IPS-20b (cell line): Measurements from ENCODE around the gene SMYD3.
"Not testable (repeated sequence)": the region's sequence is repeated elsewhere in the genome, so short reads cannot be mapped to it uniquely, and the experiment has no call there.

Source experiments
- H3K27ac ChIP-seq: one replicate; pipeline ENCODE4 v1.5.1; 2013; ENCODE audit warnings: low read length
- H3K27me3 ChIP-seq: 2 replicates; pipeline ENCODE4 v1.6.1; 2013; ENCODE audit warnings: mild to moderate bottlenecking, low read length, inconsistent platforms; ENCODE audit not compliant: insufficient read depth
- H3K36me3 ChIP-seq: 2 replicates; pipeline ENCODE4 v1.6.1; 2013; ENCODE audit warnings: low read depth, mild to moderate bottlenecking, inconsistent platforms, low read length, moderate library complexity; ENCODE audit not compliant: insufficient read depth
- H3K4me1 ChIP-seq: 2 replicates; pipeline ENCODE4 v1.6.1; 2013; ENCODE audit warnings: mild to moderate bottlenecking, control low read depth, inconsistent platforms, low read length, moderate library complexity; ENCODE audit not compliant: insufficient read depth
- H3K4me3 ChIP-seq: 2 replicates; pipeline ENCODE4 v1.5.1; 2013; ENCODE audit warnings: mild to moderate bottlenecking, low read length, inconsistent platforms
- H3K9ac ChIP-seq: 2 replicates; pipeline ENCODE4 v1.6.1; 2013; ENCODE audit warnings: low read depth, mild to moderate bottlenecking, inconsistent platforms, low read length, moderate library complexity
- H3K9me3 ChIP-seq: 2 replicates; pipeline ENCODE4 v1.6.1; 2013; ENCODE audit warnings: mild to moderate bottlenecking, low read depth, low read length, inconsistent platforms; ENCODE audit not compliant: insufficient read depth

The SMYD3 gene

DNA sequence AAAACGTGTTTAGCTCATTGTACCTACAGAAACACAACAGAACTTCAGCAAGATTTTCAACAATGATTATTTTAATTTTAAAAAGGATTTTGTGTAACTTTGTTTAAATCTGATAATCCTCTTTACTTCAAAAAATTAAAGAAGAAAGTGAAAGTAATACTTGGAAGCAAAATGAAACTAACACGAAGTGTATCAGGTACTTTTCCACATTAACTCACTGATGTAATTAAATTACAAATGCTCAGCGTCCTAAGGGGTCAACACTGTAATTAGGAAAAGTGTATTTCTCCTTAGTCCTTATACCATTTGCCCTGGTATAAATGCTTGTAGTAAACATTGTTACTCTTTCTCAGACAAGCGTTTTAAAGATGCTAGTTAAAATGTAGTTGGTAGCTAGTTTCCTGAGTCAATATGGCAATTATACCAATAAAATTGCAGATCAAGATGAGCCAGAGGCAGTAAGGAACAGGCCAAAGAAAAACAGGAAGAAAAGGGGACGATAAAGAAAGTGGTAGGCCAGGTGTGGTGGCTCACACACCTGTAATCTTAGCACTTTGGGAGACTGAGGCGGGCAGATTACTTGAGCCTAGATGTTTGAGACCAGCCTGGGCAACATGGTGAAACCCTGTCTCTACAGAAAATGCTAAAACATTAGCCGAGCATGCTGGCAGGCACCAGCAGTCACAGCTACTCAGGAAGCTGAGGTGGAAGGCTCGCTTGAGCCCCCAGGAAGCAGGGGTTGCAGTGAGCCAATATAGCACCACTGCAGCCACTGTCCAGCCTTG lies 553.0 kb downstream of the SMYD3 start:
- Histone ChIP-seq H3K4me3 (no peak overlapping the region), H3K9ac (no peak overlapping the region), H3K9me3 (no peaks in the 10 kb centered on the region), H3K27me3 (no peaks in the 10 kb centered on the region), H3K27ac (no peak overlapping the region), H3K4me1 (no peaks in the 10 kb centered on the region), H3K36me3 (no peaks in the 10 kb centered on the region)

DNA sequence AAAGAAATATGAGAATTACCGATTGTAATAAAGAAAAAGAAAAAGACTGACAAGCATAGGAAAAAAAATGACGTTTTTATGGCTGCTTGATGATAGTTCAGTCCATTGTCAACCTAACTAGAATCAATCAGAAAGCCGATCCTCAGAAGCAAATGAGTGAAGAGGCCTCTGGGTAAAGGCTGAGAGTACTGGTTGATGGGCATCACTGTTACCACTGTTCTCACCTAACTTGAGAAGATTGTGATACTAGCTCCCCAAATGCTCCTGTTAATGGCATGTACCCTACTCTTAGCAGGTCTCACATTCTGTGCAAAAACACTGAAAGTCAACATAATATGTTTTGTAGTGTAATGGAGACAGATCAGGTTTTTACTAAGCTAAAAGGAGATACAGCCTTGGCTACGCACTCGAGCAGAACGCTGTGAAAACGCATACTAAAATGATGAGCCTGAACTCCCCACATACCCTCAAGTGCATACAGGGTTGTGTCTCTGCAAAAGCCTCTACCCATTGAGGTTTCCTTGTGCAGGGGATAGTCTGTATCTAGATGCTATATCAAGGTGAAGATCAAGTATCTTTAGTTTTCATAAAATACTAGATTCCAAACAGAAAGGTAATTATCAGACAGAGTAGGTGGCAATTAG lies 554.6 kb downstream of the SMYD3 start:
- no peaks in the 10 kb centered on the region for H3K4me1 ChIP-seq

GRCh38 chr1:245948786-245949185 lies 558.3 kb downstream of the SMYD3 start:
- Histone ChIP-seq H3K27me3 (no peaks in the 10 kb centered on the region), H3K9ac (no peak overlapping the region), H3K27ac (no peak overlapping the region), H3K9me3 (no peaks in the 10 kb centered on the region), H3K4me1 (no peaks in the 10 kb centered on the region), H3K36me3 (no peaks in the 10 kb centered on the region), H3K4me3 (no peak overlapping the region)

More for the DNA sequence above, 554.6 kb downstream of the SMYD3 start:
- no peak overlapping the region for H3K9ac ChIP-seq
- H3K27me3 ChIP-seq, result no peaks in the 10 kb centered on the region
- H3K27ac ChIP-seq, result no peak overlapping the region
- H3K9me3 ChIP-seq, result no peaks in the 10 kb centered on the region
- H3K36me3 ChIP-seq, result no peaks in the 10 kb centered on the region
- H3K4me3 ChIP-seq, result no peak overlapping the region

DNA sequence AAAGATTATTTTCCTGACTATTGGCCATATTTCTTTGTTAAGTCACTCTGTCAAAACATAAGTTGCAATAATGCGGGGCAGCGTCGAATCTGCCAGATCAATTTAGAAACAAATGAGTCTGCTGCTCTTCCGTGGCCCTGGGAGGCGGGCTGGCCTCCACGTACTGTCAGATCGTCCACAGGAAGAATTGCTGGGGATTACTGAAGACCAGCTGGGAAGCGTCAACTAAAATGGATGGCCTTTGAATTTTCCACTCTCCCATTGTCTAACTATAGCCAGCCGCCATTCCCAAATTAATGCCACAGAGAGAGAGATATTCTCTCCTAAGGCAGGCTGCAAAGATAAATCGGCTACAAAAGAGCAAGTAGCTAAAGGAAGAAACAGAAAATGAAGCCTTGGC lies 560.2 kb downstream of the SMYD3 start:
- no peak overlapping the region for H3K27ac ChIP-seq
- H3K9me3 ChIP-seq, result no peaks in the 10 kb centered on the region
- no peak overlapping the region for H3K9ac ChIP-seq
- H3K4me3 ChIP-seq, result no peak overlapping the region
- H3K4me1 ChIP-seq, result no peaks in the 10 kb centered on the region
- H3K27me3 ChIP-seq, result no peaks in the 10 kb centered on the region
- no peaks in the 10 kb centered on the region for H3K36me3 ChIP-seq

GRCh38 chr1:245945136-245945535 lies 561.9 kb downstream of the SMYD3 start:
- H3K9me3 ChIP-seq, H3K4me3 ChIP-seq, H3K27me3 ChIP-seq, H3K36me3 ChIP-seq, H3K27ac ChIP-seq, H3K9ac ChIP-seq, H3K4me1 ChIP-seq: not testable (repeated sequence)

GRCh38 chr1:245942856-245943255 lies 564.2 kb downstream of the SMYD3 start:
- Histone ChIP-seq H3K27ac (no peak overlapping the region), H3K9me3 (no peaks in the 10 kb centered on the region), H3K4me1 (no peaks in the 10 kb centered on the region), H3K36me3 (no peaks in the 10 kb centered on the region), H3K4me3 (no peak overlapping the region), H3K9ac (no peak overlapping the region), H3K27me3 (no peaks in the 10 kb centered on the region)

- H3K4me1 ChIP-seq, H3K4me3 ChIP-seq, H3K27me3 ChIP-seq, H3K36me3 ChIP-seq, H3K9me3 ChIP-seq, H3K9ac ChIP-seq, H3K27ac ChIP-seq: not testable (repeated sequence)
Observed at GRCh38 chr1:245941771-245942170, 565.3 kb downstream of the SMYD3 start.

GRCh38 chr1:245939756-245940345 lies 567.2 kb downstream of the SMYD3 start:
- H3K9me3 ChIP-seq, result no peaks in the 10 kb centered on the region
- H3K4me3 ChIP-seq, result no peak overlapping the region
- H3K27me3 ChIP-seq, result no peaks in the 10 kb centered on the region

GRCh38 chr1:245938046-245938435 lies 569.0 kb downstream of the SMYD3 start:
- no peaks in the 10 kb centered on the region for H3K27me3 ChIP-seq
- no peak overlapping the region for H3K9ac ChIP-seq
- H3K9me3 ChIP-seq, result no peaks in the 10 kb centered on the region
- no peak overlapping the region for H3K4me3 ChIP-seq
- H3K27ac ChIP-seq, result no peak overlapping the region
- peaks cover 16% of the 10 kb centered on the region for H3K4me1 ChIP-seq
- H3K36me3 ChIP-seq, result no peaks in the 10 kb centered on the region

More at GRCh38 chr1:245939756-245940345, 567.2 kb downstream of the SMYD3 start:
- Histone ChIP-seq H3K27ac (no peak overlapping the region), H3K36me3 (no peaks in the 10 kb centered on the region), H3K9ac (no peak overlapping the region), H3K4me1 (peaks cover under 1% of the 10 kb centered on the region; the same call in 1 of the 2 replicates)

DNA sequence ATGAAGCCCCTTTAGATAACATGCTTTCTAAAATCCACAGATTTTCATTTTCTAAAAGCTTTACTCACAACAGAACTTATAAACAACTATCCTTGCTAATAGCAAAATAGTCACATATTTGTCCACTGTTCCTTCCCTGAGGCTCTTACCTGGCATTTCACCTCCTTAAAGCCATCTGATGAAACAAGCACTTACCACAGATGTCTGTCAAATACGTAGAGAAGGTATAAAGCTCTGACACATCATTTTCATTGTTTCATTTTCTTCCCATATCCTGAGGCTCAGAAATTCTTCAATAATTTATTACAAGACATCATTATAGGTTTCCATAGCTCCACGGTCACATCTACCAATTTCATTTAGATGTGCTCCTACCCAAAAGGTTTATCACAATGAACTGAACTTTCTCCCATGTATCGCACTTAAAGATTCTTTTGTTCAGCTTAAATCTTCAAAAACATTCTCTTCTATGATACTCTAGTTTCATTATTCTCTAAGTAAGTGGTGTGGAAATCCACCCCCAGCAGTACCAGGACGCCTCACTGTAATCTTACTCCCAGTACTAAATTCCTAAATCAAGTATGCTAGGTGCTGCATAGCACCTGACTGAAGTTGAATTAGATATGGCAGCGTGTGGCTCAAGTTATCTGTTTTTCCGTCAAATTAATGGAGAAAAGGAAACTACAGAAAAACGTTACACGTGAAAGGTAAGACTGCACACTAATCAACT lies 569.6 kb downstream of the SMYD3 start:
- Histone ChIP-seq H3K4me1 (peaks cover 16% of the 10 kb centered on the region), H3K36me3 (no peaks in the 10 kb centered on the region), H3K9me3 (no peaks in the 10 kb centered on the region), H3K9ac (no peak overlapping the region), H3K27ac (no peak overlapping the region), H3K27me3 (no peaks in the 10 kb centered on the region), H3K4me3 (no peak overlapping the region)

DNA sequence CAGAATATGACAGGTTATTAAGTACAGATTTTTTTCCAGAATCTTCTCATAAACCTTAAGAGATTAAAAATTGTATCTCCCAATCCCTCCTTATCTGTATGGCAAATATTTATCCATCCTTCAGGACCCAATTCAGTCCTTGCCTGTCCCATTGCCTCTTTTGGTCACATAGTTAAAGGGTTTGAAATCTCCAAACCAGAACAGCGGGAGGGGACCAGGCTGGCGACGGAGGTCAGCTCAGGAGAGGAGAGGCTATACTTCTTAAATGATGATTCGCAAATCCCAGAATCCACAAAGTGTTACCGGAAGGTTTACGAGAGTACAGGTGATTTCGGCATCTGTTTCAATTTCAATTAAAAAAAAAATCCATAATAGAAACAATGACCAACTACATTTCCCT lies 572.7 kb downstream of the SMYD3 start:
- no peaks in the 10 kb centered on the region for H3K36me3 ChIP-seq
- H3K4me1 ChIP-seq, result peaks cover 16% of the 10 kb centered on the region
- H3K9ac ChIP-seq, result no peak overlapping the region
- H3K27ac ChIP-seq, result no peak overlapping the region
- no peaks in the 10 kb centered on the region for H3K9me3 ChIP-seq
- H3K4me3 ChIP-seq, result no peak overlapping the region
- H3K27me3 ChIP-seq, result no peaks in the 10 kb centered on the region
